Activated naive CD4-positive, alpha-beta T cell treated with anti-CD3 and anti-CD28 coated beads, Interleukin-2, amount 50 U/mL, for 16 hours (primary cell): ENCODE data around the gene PDIA2.
"Not testable (repeated sequence)": the region's sequence is repeated elsewhere in the genome, so short reads cannot be mapped to it uniquely, and the experiment has no call there.

Experiments
- DNase-seq: peaks from one replicate; pipeline ENCODE4 v3.0.0-alpha.2; 2020

The PDIA2 gene

GRCh38 chr16:334164-334832 is 51.3 kb downstream of the PDIA2 start:
- not testable (repeated sequence) for DNase-seq

DNA sequence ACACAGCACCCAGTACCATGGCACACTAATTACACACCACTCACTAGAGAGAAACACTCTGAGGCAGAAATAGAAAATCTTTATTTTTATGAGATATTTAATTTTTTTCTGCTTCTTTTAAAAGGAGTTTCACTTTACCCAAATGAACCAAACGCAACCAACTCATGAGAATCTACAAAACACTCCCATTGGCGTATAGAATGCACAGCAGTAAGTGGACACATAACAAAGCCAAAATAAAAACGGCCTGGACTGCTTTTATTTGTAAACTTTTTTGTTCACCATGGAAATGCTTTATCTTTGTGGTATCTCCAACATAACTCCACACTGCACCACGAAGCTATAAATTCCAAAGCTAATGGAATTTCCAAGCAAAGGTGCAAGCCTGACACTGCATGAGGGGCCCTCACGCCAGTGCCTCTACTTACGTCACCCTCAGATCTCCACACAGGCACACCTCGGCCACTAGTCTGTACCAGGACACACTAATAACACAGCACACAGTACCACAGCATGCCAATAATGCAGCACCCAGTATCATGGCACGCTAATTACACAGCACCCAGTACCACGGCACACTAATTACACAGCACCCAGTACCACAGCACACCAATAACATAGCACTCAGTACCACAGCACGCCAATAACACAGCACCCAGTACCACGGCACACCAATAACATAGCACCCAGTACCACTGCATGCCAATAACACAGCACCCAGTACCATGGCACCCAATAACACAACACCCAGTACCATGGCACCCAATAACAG is 52.1 kb downstream of the PDIA2 start:
- not testable (repeated sequence) for DNase-seq

DNA sequence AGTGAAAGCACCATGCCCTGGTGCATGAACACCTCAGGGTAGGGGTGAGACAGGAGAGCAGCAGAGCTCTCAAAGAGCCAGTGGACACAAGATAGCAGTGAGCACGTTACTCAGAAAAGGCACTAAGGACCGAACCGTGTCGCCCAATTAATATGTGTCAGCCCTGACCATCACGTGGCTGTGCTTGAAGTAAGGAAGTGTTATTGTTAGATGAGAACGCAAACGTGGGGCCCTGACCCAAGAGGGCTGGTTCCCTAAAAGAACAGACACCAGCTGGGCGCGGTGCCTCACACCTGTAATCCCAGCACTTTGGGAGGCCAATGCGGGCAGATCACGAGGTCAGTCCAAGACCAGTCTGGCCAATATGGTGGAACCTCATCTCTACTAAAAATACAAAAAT is 53.3 kb downstream of the PDIA2 start:
- no peak for DNase-seq
